Loucy (cell line): Measurements from ENCODE around the gene HPS6.

Experiments used
- H2AFZ ChIP-seq: fragments of 200-600 bp; sonication (generic); 2 replicates; pipeline ENCODE4 v1.6.0; 2016; ENCODE audit warnings: antibody characterized with exemption, mild to moderate bottlenecking, low read length, moderate library complexity
- H3F3A ChIP-seq: fragments of 200-600 bp; 2 replicates; pipeline ENCODE4 v1.6.0; 2016; ENCODE audit warnings: antibody characterized with exemption, low read depth, mild to moderate bottlenecking
- H3K27me3 ChIP-seq: fragments of 200-600 bp; sonication (generic); 2 replicates; pipeline ENCODE4 v1.6.1; 2014; ENCODE audit warnings: low read length, mild to moderate bottlenecking; ENCODE audit not compliant: insufficient read depth, poor library complexity, severe bottlenecking
- H3K36me3 ChIP-seq: fragments of 200-600 bp; sonication (generic); 2 replicates; pipeline ENCODE4 v1.6.1; 2016; ENCODE audit warnings: low read length; ENCODE audit not compliant: insufficient read depth
- H3K4me1 ChIP-seq: fragments of 200-600 bp; sonication (generic); 2 replicates; pipeline ENCODE4 v1.5.1; 2014; ENCODE audit warnings: low read length, mild to moderate bottlenecking; ENCODE audit not compliant: insufficient read depth, poor library complexity, severe bottlenecking
- H3K4me2 ChIP-seq: fragments of 200-600 bp; sonication (generic); 2 replicates; pipeline ENCODE4 v1.6.0; 2014; ENCODE audit warnings: antibody characterized with exemption, low read length, low read depth, mild to moderate bottlenecking; ENCODE audit not compliant: poor library complexity, severe bottlenecking
- H3K4me3 ChIP-seq: fragments of 200-600 bp; sonication (generic); 2 replicates; pipeline ENCODE4 v1.5.1; 2014; ENCODE audit warnings: low read length, mild to moderate bottlenecking, mixed read lengths; ENCODE audit not compliant: poor library complexity, severe bottlenecking
- H3K79me2 ChIP-seq: fragments of 200-600 bp; sonication (generic); 2 replicates; pipeline ENCODE4 v1.6.1; 2014; ENCODE audit warnings: low read length; ENCODE audit not compliant: insufficient read depth
- H3K9ac ChIP-seq: fragments of 200-600 bp; sonication (generic); 2 replicates; pipeline ENCODE4 v1.6.0; 2014; ENCODE audit warnings: mild to moderate bottlenecking, low read depth, low read length, moderate library complexity; ENCODE audit not compliant: poor library complexity, severe bottlenecking
- H3K9me2 ChIP-seq: fragments of 200-600 bp; sonication (generic); replicated peaks from 2 replicates; pipeline ENCODE4 v1.6.1; 2016; ENCODE audit warnings: low read depth, low read length, mixed read lengths
- H3K9me3 ChIP-seq: fragments of 200-600 bp; sonication (generic); 2 replicates; pipeline ENCODE4 v1.6.1; 2014; ENCODE audit warnings: mild to moderate bottlenecking, antibody characterized with exemption, low read length, low read depth; ENCODE audit not compliant: insufficient read depth
- H4K20me1 ChIP-seq: fragments of 200-600 bp; sonication (generic); 2 replicates; pipeline ENCODE4 v1.6.0; 2014; ENCODE audit warnings: antibody characterized with exemption, low read length, mild to moderate bottlenecking; ENCODE audit not compliant: insufficient read depth, poor library complexity, severe bottlenecking
- EZH2phosphoT487 ChIP-seq: fragments of 200-600 bp; IDR thresholded peaks from 2 replicates; pipeline ENCODE4 v1.6.1; 2018; ENCODE audit warnings: antibody characterized with exemption, mild to moderate bottlenecking, moderate library complexity, borderline replicate concordance
- TF ChIP-seq, protein P1 (sequence below): fragments of 200-600 bp; sonication (generic); conservative IDR thresholded peaks from 2 replicates; pipeline ENCODE4 v1.5.1; 2014; ENCODE audit warnings: mild to moderate bottlenecking, antibody characterized with exemption, low read length

Gene HPS6

DNA sequence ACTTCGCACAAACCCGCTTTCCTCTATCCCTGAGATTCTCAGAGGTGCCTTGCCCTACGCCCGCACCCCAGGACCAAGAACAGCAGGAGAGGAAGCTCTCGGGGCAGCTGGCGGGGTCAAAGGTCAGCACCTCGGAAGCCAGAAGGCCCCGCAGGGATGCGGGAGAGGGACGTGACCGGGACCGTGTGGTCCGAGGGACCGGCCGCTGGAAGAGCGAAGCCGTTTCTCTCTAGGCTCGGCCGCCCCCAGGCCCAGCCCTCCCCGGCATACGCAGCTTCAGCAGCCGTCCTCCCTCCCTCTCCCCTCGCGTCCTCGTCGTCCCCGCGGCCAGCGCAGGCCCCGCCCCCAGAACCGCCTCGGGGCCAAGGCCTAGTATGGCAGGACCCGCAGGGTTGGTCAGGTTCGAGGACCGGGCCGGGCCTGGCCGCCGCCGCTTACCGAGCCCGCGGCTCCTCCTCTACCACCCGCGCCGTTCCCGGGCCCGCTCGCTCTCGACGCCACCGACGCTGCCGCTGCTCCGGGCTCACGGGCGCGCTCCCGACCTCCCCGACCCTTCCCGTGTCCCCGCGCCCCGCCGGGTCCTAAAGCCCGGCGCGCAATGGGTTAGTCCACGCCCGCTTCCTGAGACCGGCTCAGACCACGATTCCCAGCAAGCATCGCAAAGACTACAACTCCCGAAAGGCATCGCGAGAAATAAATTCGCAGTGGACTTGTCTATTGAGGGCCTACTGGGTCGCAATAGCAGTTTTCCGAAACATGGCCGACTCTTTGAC lies 9.3 kb upstream of the HPS6 start, which contains the start of gene ARMH3:
TSS of gene ARMH3 (minus strand) at position 527 of the 773 bp plus-strand sequence. CDS start 16,059 bp downstream, outside the sequence.
- peaks cover 32% of the 10 kb centered on the region for H3K4me1 ChIP-seq
- H3K9me2 ChIP-seq = no peaks in the 10 kb centered on the region
- peaks cover 47% of the 10 kb centered on the region for H3K79me2 ChIP-seq
- no peaks in the 10 kb centered on the region for H3K9me3 ChIP-seq
- no peaks in the 10 kb centered on the region for H3K36me3 ChIP-seq
- no peaks in the 10 kb centered on the region for H3K27me3 ChIP-seq
- H2AFZ ChIP-seq = peak within 1 kb of the TSS; percentile 95
- peak within 1 kb of the TSS; percentile 99 for H3K4me3 ChIP-seq
- H3K9ac ChIP-seq = peak within 1 kb of the TSS; percentile 84
- no peaks in the 10 kb centered on the region for H3F3A ChIP-seq
- peak within 1 kb of the TSS; percentile 100 for H3K4me2 ChIP-seq
- TF ChIP-seq, protein P1, sequence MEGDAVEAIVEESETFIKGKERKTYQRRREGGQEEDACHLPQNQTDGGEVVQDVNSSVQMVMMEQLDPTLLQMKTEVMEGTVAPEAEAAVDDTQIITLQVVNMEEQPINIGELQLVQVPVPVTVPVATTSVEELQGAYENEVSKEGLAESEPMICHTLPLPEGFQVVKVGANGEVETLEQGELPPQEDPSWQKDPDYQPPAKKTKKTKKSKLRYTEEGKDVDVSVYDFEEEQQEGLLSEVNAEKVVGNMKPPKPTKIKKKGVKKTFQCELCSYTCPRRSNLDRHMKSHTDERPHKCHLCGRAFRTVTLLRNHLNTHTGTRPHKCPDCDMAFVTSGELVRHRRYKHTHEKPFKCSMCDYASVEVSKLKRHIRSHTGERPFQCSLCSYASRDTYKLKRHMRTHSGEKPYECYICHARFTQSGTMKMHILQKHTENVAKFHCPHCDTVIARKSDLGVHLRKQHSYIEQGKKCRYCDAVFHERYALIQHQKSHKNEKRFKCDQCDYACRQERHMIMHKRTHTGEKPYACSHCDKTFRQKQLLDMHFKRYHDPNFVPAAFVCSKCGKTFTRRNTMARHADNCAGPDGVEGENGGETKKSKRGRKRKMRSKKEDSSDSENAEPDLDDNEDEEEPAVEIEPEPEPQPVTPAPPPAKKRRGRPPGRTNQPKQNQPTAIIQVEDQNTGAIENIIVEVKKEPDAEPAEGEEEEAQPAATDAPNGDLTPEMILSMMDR = no peak
- TF ChIP-seq EZH2phosphoT487 = no peak
- H4K20me1 ChIP-seq = peaks cover 16% of the 10 kb centered on the region

DNA sequence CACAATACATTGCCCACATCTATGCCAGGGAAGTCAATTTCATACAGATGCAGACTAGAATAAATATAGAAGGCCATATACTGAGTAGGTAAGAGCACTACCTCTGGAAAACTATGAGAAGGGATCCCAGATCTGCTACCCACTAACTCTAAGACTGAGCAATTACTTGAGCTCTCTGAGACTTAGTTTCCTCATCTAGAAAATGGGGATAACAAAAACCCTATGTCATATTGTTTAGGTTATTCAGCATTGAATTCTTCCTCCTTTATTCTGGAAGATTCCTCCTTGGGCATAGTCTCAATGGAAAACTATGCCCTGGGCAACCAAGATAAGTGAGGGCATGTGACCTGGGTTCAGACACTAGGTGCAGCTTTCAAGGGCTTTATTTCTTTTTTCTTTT lies 5.2 kb upstream of the HPS6 start:
- Histone ChIP-seq H3F3A (peaks cover 7% of the 10 kb centered on the region; the same call in 1 of the 2 replicates), H3K4me2 (no peak overlapping the region), H2AFZ (no peak overlapping the region), H3K4me1 (peaks cover 13% of the 10 kb centered on the region), H3K9me3 (no peaks in the 10 kb centered on the region), H3K27me3 (no peaks in the 10 kb centered on the region), H3K79me2 (peaks cover 7% of the 10 kb centered on the region), H3K9me2 (no peaks in the 10 kb centered on the region), H3K36me3 (no peaks in the 10 kb centered on the region), H3K9ac (no peak overlapping the region), H3K4me3 (no peak overlapping the region), H4K20me1 (no peaks in the 10 kb centered on the region)
- TF ChIP-seq, protein P1 = no peak

DNA sequence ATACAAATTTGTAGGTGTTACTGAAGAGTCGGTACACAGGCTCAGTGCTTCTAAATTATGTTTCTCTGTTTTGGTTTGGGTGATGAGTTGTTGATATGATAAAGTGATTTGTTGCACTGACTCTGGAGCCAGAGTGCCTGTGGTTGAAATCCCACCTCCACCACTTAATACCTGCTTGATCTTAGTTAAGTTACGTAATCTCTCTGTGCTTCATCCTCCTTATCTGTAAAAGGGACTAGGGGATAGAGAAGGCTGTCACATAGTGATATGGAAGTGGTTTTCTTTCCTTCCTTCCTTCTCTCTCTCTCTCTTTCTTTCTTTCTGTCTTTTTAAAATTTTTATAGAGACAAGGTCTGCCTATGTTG lies 664 bp upstream of the HPS6 start:
- H3K4me3 ChIP-seq = peak overlapping the region; percentile 87
- H3K9me3 ChIP-seq = no peaks in the 10 kb centered on the region
- H3K4me2 ChIP-seq = peak overlapping the region; percentile 94
- peaks cover 7% of the 10 kb centered on the region; the same call in 1 of the 2 replicates for H3F3A ChIP-seq
- H3K36me3 ChIP-seq = no peaks in the 10 kb centered on the region
- H3K9ac ChIP-seq = peak overlapping the region; percentile 62
- no peaks in the 10 kb centered on the region for H3K27me3 ChIP-seq
- H3K79me2 ChIP-seq = peaks cover 24% of the 10 kb centered on the region
- H2AFZ ChIP-seq = peak overlapping the region; percentile 86
- no peak for TF ChIP-seq EZH2phosphoT487
- TF ChIP-seq, protein P1 = no peak
- H3K9me2 ChIP-seq = no peaks in the 10 kb centered on the region
- H3K4me1 ChIP-seq = peaks cover 16% of the 10 kb centered on the region
- peaks cover 20% of the 10 kb centered on the region for H4K20me1 ChIP-seq
